Suprapubic skin (tissue), 4 donors: ENCODE measurements around the gene HNRNPL.

ENCODE experiments used
- EP300 ChIP-seq: sonication (generic); formaldehyde crosslinking; IDR thresholded peaks from one replicate; pipeline ENCODE4 v1.6.1; 2017; ENCODE audit warnings: antibody characterized with exemption
- POLR2A ChIP-seq, 2 donors: fragments of 450-650 bp; IDR thresholded peaks; one replicate each; pipeline ENCODE4 v1.6.1; 2017; ENCODE audit warnings: antibody characterized with exemption in 2 of 2, mild to moderate bottlenecking in 2 of 2, moderate library complexity in 2 of 2
- POLR2AphosphoS5 ChIP-seq, 3 donors: sonication (generic); formaldehyde crosslinking; IDR thresholded peaks; one replicate each; pipeline ENCODE4 v1.6.1; 2017; ENCODE audit warnings: antibody characterized with exemption in 3 of 3
- TF ChIP-seq, protein P1 (sequence below), 2 donors: fragments of 200-600 bp in 1 of 2; fragments of 450-650 bp in 1 of 2; sonication (generic) in 1 of 2; IDR thresholded peaks; one replicate each; pipeline ENCODE4 v1.5.1; 2016 to 2019; ENCODE audit warnings: antibody characterized with exemption in 2 of 2, mild to moderate bottlenecking in 1 of 2, moderate library complexity in 1 of 2

DNA sequence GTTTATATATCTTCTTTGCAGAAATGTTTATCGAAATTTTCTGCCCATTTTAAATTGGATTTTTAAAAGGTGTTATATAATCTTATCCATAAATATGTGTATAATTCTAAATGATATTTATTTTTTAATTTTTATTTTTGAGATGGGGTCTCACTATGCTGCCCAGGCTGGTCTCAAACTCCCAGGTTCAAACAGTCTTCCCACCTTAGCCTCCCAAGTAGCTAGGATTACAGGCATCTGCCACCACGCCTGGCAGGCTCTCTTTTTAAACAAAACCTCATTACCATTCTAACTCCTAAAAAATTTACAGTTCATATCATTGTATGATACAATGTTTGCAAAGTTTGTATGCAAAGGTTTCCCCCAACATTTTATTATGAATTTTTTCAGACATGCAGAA is 53.6 kb downstream of the HNRNPL start:
- TF ChIP-seq, protein P1, sequence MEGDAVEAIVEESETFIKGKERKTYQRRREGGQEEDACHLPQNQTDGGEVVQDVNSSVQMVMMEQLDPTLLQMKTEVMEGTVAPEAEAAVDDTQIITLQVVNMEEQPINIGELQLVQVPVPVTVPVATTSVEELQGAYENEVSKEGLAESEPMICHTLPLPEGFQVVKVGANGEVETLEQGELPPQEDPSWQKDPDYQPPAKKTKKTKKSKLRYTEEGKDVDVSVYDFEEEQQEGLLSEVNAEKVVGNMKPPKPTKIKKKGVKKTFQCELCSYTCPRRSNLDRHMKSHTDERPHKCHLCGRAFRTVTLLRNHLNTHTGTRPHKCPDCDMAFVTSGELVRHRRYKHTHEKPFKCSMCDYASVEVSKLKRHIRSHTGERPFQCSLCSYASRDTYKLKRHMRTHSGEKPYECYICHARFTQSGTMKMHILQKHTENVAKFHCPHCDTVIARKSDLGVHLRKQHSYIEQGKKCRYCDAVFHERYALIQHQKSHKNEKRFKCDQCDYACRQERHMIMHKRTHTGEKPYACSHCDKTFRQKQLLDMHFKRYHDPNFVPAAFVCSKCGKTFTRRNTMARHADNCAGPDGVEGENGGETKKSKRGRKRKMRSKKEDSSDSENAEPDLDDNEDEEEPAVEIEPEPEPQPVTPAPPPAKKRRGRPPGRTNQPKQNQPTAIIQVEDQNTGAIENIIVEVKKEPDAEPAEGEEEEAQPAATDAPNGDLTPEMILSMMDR (IDR thresholded peaks at IDR 0.05): no peak
- TF ChIP-seq POLR2A (IDR thresholded peaks at IDR 0.05) (no peak), POLR2AphosphoS5 (IDR thresholded peaks at IDR 0.05) (no peak), EP300 (no peak)
